ENCODE results near the gene RNF40. TPM values are rescaled to one million over a fixed set of nuclear protein-coding genes. Genes with fewer than 3 reads are reported as not detected.

RNF40 gene
- total and polyA plus RNA-seq, 8 donors, result 17.5 to 155 (median 54.5) TPM

DNA sequence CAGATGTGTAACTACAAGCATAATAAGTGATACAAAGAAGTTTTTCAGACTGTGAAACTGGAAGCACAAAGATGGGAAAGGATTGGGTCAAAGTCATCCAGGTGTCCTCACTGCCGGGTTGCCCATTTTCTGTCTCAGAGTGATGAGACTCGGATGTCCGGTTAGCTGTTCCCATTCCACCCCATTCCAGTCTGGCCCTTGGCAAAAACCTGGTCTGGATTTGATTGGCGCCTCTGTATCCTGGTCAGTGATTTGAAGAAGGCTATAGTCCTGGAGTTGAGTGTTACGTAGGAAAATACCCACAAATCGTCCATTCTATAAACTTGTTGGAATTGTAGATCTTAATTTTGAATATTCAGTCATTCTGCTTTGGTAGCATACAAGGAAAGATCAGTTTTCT, 33.8 kb upstream of the RNF40 start:
- TF ChIP-seq POLR2AphosphoS5 (IDR thresholded peaks at IDR 0.05) (no peak), EP300 (IDR thresholded peaks at IDR 0.05) (no peak), POLR2A (IDR thresholded peaks at IDR 0.05) (no peak)
- TF ChIP-seq, protein P1, sequence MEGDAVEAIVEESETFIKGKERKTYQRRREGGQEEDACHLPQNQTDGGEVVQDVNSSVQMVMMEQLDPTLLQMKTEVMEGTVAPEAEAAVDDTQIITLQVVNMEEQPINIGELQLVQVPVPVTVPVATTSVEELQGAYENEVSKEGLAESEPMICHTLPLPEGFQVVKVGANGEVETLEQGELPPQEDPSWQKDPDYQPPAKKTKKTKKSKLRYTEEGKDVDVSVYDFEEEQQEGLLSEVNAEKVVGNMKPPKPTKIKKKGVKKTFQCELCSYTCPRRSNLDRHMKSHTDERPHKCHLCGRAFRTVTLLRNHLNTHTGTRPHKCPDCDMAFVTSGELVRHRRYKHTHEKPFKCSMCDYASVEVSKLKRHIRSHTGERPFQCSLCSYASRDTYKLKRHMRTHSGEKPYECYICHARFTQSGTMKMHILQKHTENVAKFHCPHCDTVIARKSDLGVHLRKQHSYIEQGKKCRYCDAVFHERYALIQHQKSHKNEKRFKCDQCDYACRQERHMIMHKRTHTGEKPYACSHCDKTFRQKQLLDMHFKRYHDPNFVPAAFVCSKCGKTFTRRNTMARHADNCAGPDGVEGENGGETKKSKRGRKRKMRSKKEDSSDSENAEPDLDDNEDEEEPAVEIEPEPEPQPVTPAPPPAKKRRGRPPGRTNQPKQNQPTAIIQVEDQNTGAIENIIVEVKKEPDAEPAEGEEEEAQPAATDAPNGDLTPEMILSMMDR (IDR thresholded peaks at IDR 0.05), result no peak

DNA sequence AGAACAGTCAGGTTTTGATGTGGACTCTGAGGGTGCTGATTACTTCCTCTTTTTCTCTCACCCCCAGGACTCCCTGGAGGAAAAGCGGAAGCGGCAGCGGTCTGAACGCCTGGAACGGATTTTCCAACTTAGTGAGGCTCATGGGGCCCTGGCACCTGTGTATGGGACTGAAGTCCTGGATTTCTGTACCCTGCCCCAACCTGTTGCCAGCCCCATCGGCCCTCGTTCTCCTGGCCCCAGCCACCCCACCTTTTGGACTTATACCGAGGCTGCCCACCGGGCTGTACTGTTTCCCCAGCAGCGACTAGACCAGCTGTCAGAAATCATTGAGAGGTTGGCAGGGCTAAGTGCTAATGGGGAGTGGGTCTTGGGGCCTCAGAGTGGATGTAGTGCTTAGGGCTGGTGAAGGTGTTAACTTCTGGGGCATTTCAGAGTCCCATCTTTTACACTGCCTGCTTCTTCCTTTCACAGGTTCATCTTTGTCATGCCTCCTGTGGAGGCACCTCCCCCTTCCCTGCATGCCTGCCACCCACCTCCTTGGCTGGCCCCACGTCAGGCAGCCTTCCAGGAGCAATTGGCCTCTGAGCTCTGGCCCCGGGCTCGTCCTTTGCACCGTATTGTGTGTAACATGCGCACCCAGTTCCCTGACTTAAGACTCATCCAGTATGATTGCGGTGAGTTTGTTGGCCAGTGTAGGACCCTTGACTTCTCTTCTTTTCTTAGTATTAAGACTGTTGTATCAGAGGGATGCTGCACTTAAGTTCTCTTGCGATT, 33.0 kb upstream of the RNF40 start:
- 79 to 89% (median 87%) methylated on average over 17 of the region's 17 CpGs for WGBS, 5 donors
- TF ChIP-seq EP300 (IDR thresholded peaks at IDR 0.05), result no peak
- TF ChIP-seq POLR2AphosphoS5 (IDR thresholded peaks at IDR 0.05), result no peak
- TF ChIP-seq, protein P1 (IDR thresholded peaks at IDR 0.05), result no peak
- TF ChIP-seq POLR2A (IDR thresholded peaks at IDR 0.05), result no peak
- Histone ChIP-seq H3K27ac (no peak overlapping the region), H3K27me3 (no peaks in the 10 kb centered on the region), H3K36me3 (peaks cover 68 to 98% (median 97%) of the 10 kb centered on the region in 4 donors), H3K4me3 (no peak overlapping the region), H3K4me1 (peaks cover 0 to 16% (median 0%) of the 10 kb centered on the region in 4 donors), H3K9me3 (no peaks in the 10 kb centered on the region)
- intact Hi-C loops (cut with DNase I; ENCODE audit: low total_unique reads), result no loop called here
- no peak for DNase-seq

More for the DNA sequence above, 33.8 kb upstream of the RNF40 start:
- H3K4me3 ChIP-seq, result no peak overlapping the region
- intact Hi-C loops (cut with DNase I; ENCODE audit: low total_unique reads), result no loop called here
- 92 to 96% (median 93%) methylated on average over 6 of the region's 6 CpGs for WGBS, 5 donors
- H3K4me1 ChIP-seq, result peaks cover 0 to 16% (median 0%) of the 10 kb centered on the region in 4 donors
- peaks cover 68 to 98% (median 97%) of the 10 kb centered on the region in 4 donors for H3K36me3 ChIP-seq
- no peak overlapping the region for H3K27ac ChIP-seq
- no peak for DNase-seq
- H3K27me3 ChIP-seq, result no peaks in the 10 kb centered on the region
- no peaks in the 10 kb centered on the region for H3K9me3 ChIP-seq

DNA sequence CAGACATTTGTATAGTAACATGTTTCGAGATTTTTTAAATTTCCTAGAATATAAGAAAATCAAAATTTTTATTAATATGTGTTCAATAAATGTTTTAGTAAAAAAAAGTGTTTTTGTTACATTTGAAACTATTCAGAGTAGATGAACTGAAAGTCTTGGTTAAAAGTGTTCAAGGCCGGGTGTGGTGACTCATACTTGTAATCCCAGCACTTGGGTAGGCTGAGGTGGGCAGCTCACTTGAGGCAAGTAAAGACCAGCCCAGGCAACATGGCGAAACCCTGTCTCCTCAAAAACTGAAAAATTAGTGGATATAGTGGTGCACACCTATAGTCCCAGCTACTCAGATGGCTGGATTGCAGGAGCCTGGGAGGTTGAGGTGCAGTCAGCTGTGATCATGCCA, 30.7 kb upstream of the RNF40 start:
- DNase-seq, result no peak
- Histone ChIP-seq H3K36me3 (peaks cover 72 to 98% (median 96%) of the 10 kb centered on the region in 4 donors), H3K4me1 (no peaks in the 10 kb centered on the region), H3K27ac (no peak overlapping the region), H3K9me3 (no peaks in the 10 kb centered on the region), H3K4me3 (no peak overlapping the region), H3K27me3 (no peaks in the 10 kb centered on the region)
- intact Hi-C loops (cut with DNase I; ENCODE audit: low total_unique reads), result no loop called here
- no peak for TF ChIP-seq POLR2A (IDR thresholded peaks at IDR 0.05)
- TF ChIP-seq, protein P1 (IDR thresholded peaks at IDR 0.05), result no peak
- no peak for TF ChIP-seq POLR2AphosphoS5 (IDR thresholded peaks at IDR 0.05)
- TF ChIP-seq EP300 (IDR thresholded peaks at IDR 0.05), result no peak
- 86 to 95% (median 93%) methylated on average over 3 of the region's 3 CpGs for WGBS, 5 donors

DNA sequence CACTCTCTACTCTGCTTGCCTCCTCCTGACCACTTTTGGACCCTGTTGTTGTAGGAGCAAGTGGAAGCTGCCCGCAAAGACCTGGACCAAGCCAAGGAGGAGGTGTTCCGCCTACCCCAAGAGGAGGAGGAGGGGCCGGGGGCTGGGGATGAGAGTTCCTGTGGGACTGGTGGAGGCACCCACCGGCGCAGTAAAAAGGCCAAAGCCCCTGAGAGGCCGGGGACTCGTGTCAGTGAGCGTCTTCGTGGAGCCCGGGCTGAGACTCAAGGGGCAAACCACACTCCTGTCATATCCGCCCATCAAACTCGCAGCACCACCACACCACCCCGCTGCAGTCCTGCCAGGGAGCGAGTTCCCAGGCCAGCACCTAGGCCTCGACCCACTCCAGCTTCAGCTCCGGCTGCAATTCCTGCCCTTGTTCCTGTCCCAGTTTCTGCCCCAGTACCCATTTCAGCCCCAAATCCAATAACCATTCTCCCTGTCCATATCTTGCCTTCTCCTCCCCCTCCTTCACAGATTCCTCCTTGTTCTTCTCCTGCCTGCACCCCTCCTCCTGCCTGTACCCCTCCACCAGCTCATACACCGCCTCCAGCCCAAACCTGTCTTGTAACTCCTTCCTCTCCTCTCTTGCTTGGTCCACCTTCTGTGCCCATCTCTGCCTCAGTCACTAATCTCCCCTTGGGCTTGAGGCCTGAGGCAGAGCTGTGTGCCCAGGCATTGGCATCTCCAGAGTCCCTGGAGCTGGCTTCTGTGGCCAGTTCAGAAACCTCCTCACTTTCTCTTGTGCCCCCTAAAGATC, 24.9 kb upstream of the RNF40 start:
- no peak for DNase-seq
- Histone ChIP-seq H3K4me1 (peaks cover 25 to 32% (median 28%) of the 10 kb centered on the region in 4 donors), H3K9me3 (no peaks in the 10 kb centered on the region), H3K27ac (no peak overlapping the region), H3K4me3 (no peak overlapping the region), H3K36me3 (peaks cover 73 to 85% (median 79%) of the 10 kb centered on the region in 4 donors), H3K27me3 (no peaks in the 10 kb centered on the region)
- WGBS, 5 donors, result 92 to 96% (median 93%) methylated on average over 17 of the region's 17 CpGs
- intact Hi-C loops (cut with DNase I; ENCODE audit: low total_unique reads), result no loop called here
- TF ChIP-seq EP300 (IDR thresholded peaks at IDR 0.05), result no peak
- no peak for TF ChIP-seq POLR2A (IDR thresholded peaks at IDR 0.05)
- TF ChIP-seq, protein P1 (IDR thresholded peaks at IDR 0.05), result no peak
- TF ChIP-seq POLR2AphosphoS5 (IDR thresholded peaks at IDR 0.05), result no peak
